Activated naive CD4-positive, alpha-beta T cell treated with anti-CD3 and anti-CD28 coated beads, Interleukin-2, amount 10 ng/mL, durations not matched to agents 7 days and 5 days (primary cell): ENCODE data around the gene EGR1.

Source experiments
- CTCF ChIA-PET: fragments of 350-600 bp; sonication (Branson Sonifier 250); formaldehyde crosslinking; loops from one replicate; lab custom pipeline; 2021; ENCODE audit warnings: antibody characterized with exemption; lab: Charles Lee
- DNase-seq: peaks from one replicate; pipeline ENCODE4 v3.0.0-alpha.2; 2020
- H3K27ac Mint-ChIP-seq: one replicate; pipeline ENCODE4 v1.8.0; 2021; ENCODE audit warnings: mild to moderate bottlenecking, moderate library complexity, mixed read lengths
- H3K27me3 Mint-ChIP-seq: one replicate; pipeline ENCODE4 v1.8.0; 2021; ENCODE audit warnings: mild to moderate bottlenecking, mixed read lengths
- H3K36me3 Mint-ChIP-seq: one replicate; pipeline ENCODE4 v1.8.0; 2021; ENCODE audit warnings: mixed read lengths
- H3K4me1 Mint-ChIP-seq: one replicate; pipeline ENCODE4 v1.8.0; 2021; ENCODE audit warnings: mixed read lengths
- H3K4me3 Mint-ChIP-seq: one replicate; pipeline ENCODE4 v1.8.0; 2021; ENCODE audit warnings: mild to moderate bottlenecking, moderate library complexity, mixed read lengths
- H3K9me3 Mint-ChIP-seq: one replicate; pipeline ENCODE4 v1.8.0; 2021; ENCODE audit warnings: mixed read lengths

The EGR1 gene

DNA sequence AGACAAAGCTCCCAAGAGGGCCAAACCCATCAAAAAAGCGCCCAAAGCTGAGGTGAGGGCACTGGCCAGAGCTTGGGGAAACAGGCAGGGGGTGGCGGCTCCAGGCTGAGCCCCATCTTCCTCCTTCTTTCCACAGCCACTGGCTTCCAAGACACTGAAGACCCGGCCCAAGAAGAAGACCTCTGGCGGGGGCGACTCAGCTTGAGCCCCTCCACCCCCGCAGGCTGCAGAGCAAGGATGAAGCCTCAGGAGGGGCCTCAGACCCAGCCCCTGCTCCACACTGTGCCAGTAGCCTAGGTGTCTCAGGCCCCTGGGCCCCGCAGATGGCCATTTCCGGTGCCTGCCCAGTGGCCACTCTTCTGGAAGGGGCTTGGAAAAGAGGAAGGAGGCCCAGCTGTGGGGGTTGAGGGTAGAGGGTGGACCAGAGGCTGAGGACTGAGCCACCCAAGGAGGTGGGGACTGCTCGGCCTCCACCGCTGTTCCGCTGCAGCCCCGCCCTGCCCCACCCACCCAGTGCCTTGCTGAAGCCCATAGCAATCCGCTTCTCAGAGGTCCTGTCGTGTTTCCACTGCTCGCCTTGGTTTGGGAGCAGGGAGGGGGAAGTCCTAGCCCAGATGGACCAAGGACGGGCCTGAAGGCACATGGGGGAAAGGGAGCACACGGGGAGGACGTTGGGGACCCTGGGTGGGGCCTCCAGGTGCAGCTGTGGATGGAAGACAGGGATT is 19.6 kb upstream of the EGR1 start:
- Mint-ChIP-seq H3K27me3 (peaks cover 22% of the 10 kb centered on the region), H3K9me3 (no peaks in the 10 kb centered on the region), H3K36me3 (no peaks in the 10 kb centered on the region), H3K4me1 (peaks cover 5% of the 10 kb centered on the region), H3K4me3 (no peak overlapping the region), H3K27ac (no peak overlapping the region)
- CTCF ChIA-PET: interaction anchor here (7.8 kb wide), 1 partner anchor 59 kb away, joined by 114 read pairs; no protein-coding TSS in a partner anchor
- DNase-seq: no peak

GRCh38 chr5:138448070-138448469 is 17.2 kb upstream of the EGR1 start:
- CTCF ChIA-PET: interaction anchor here (0.6 to 7.8 kb wide), 9 partner anchors 9 to 103 kb away, joined by 3 to 114 read pairs (median 10); partner anchors contain the start of genes EGR1 and REEP2
- Mint-ChIP-seq H3K9me3 (no peaks in the 10 kb centered on the region), H3K27ac (peak overlapping the region; percentile 21), H3K36me3 (no peaks in the 10 kb centered on the region), H3K4me3 (no peak overlapping the region), H3K4me1 (peaks cover 5% of the 10 kb centered on the region), H3K27me3 (peaks cover 28% of the 10 kb centered on the region)
- DNase-seq: no peak

GRCh38 chr5:138448481-138449398 is 16.5 kb upstream of the EGR1 start:
- Mint-ChIP-seq H3K27me3 (peaks cover 30% of the 10 kb centered on the region), H3K9me3 (no peaks in the 10 kb centered on the region), H3K36me3 (no peaks in the 10 kb centered on the region), H3K4me1 (peaks cover 5% of the 10 kb centered on the region), H3K4me3 (no peak overlapping the region), H3K27ac (no peak overlapping the region)
- DNase-seq: no peak
- CTCF ChIA-PET: interaction anchor here (0.6 to 7.8 kb wide), 18 partner anchors 10 to 154 kb away, joined by 3 to 114 read pairs (median 6); partner anchors contain the start of genes EGR1 and REEP2

DNA sequence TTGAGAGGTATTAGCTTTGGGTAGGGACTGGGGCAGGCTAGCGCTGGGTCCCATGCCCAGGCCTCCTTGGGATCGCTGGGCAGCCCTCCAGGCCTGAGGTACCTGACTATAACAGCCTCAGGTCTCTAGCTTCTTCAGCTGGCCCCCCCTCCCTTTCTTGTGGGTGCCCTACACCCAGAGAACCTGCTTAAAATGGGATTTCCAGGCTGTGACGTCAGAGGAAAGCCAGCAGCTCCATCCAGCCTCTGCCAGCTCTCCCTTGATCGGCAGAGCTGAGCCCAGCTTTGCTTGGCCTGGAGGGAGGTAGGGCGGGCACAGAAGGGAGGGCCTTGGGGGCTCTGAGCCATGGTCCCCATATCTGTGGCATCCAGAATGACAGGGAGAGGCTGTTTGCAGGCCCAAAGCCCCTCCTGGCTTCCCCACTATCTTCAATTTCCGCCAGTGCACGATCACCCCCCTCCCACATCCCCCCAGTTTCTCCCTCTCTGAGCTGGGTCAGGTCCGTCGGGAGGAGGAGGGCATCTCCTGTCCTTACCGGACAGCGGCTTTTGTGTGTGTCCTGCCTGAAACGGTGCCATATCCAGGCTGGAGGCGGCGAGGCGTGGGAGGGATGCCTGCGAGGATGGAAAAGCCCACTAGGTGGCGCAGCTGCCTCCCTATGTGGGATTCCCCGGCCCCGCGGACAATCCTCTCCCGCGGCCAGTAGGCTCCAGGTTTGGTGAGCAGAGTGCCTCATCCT is 15.6 kb upstream of the EGR1 start:
- no peak overlapping the region for H3K27ac Mint-ChIP-seq
- no peak overlapping the region for H3K4me3 Mint-ChIP-seq
- CTCF ChIA-PET: interaction anchor here (0.6 to 7.8 kb wide), 23 partner anchors 8 to 243 kb away, joined by 3 to 114 read pairs (median 4); partner anchors contain the start of genes EGR1 and REEP2

DNA sequence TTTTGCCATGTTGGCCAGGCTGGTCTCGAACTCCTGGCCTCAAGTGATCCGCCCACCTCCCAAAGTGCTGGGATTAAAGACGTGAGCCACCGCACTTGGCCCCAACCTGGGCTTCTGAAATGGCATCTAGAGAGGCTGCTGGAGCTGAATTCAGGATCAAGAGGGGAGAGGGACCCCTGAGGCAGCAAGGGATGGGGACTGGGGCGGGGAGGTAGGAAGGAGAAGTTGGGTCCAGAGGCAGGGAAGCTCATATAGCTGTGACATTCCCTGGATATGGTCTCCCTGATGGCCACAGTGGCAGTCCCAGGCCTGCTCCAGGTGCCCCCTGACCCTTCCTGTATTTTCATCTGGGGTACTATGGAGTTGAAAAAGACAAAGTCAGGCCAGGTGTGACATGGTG is 14.3 kb upstream of the EGR1 start:
- no peaks in the 10 kb centered on the region for H3K36me3 Mint-ChIP-seq
- H3K9me3 Mint-ChIP-seq: no peaks in the 10 kb centered on the region
- CTCF ChIA-PET: interaction anchor here (0.7 to 7.8 kb wide), 8 partner anchors 8 to 97 kb away, joined by 3 to 114 read pairs (median 14); partner anchors contain the start of genes EGR1 and REEP2
- peaks cover 5% of the 10 kb centered on the region for H3K4me1 Mint-ChIP-seq
- H3K4me3 Mint-ChIP-seq: no peak overlapping the region
- H3K27ac Mint-ChIP-seq: no peak overlapping the region
- H3K27me3 Mint-ChIP-seq: peaks cover 47% of the 10 kb centered on the region
- no peak for DNase-seq

More for the DNA sequence above, 15.6 kb upstream of the EGR1 start:
- DNase-seq: peak; percentile 84
- peaks cover 37% of the 10 kb centered on the region for H3K27me3 Mint-ChIP-seq
- H3K4me1 Mint-ChIP-seq: peaks cover 5% of the 10 kb centered on the region
- no peaks in the 10 kb centered on the region for H3K36me3 Mint-ChIP-seq
- no peaks in the 10 kb centered on the region for H3K9me3 Mint-ChIP-seq

DNA sequence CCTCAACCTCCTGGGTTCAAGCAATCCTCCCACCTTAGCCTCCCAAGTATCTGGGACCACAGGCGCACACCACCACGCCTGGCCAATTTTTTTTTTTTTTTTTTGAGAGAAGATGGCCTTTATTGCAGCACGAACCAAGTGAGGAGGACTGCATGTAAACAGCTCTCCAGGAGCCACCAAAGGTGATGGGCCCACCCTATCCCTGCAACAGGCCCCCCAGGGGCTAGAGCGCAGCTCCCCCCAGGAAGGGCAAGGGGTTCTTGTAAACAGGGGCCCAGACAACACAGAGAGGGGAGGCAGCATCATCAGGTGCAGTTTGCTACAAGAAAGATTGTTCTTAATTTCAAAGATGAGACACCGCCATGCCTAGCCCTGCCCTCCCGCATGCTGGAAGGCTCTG is 12.6 kb upstream of the EGR1 start:
- Mint-ChIP-seq H3K4me1 (peaks cover 5% of the 10 kb centered on the region), H3K4me3 (no peak overlapping the region), H3K27ac (no peak overlapping the region), H3K36me3 (no peaks in the 10 kb centered on the region), H3K27me3 (peaks cover 56% of the 10 kb centered on the region), H3K9me3 (no peaks in the 10 kb centered on the region)
- no peak for DNase-seq
- CTCF ChIA-PET: interaction anchor here (7.8 kb wide), 1 partner anchor 52 kb away, joined by 114 read pairs; no protein-coding TSS in a partner anchor

- CTCF ChIA-PET: no interaction called here
Measured at GRCh38 chr5:138453590-138453989, 11.7 kb upstream of the EGR1 start.

GRCh38 chr5:138454121-138454520 is 11.2 kb upstream of the EGR1 start:
- DNase-seq: no peak
- no peaks in the 10 kb centered on the region for H3K9me3 Mint-ChIP-seq
- H3K27ac Mint-ChIP-seq: no peak overlapping the region
- peaks cover 51% of the 10 kb centered on the region for H3K27me3 Mint-ChIP-seq
- CTCF ChIA-PET: interaction anchor here (1.1 to 1.7 kb wide), 2 partner anchors 10 to 17 kb away, joined by 3 to 6 read pairs; no protein-coding TSS in a partner anchor
- no peak overlapping the region for H3K4me3 Mint-ChIP-seq
- peaks cover 19% of the 10 kb centered on the region for H3K4me1 Mint-ChIP-seq
- H3K36me3 Mint-ChIP-seq: peaks cover under 1% of the 10 kb centered on the region

More at GRCh38 chr5:138453590-138453989, 11.7 kb upstream of the EGR1 start:
- Mint-ChIP-seq H3K9me3 (no peaks in the 10 kb centered on the region), H3K4me1 (peaks cover 14% of the 10 kb centered on the region), H3K36me3 (no peaks in the 10 kb centered on the region), H3K27ac (no peak overlapping the region), H3K27me3 (peaks cover 51% of the 10 kb centered on the region), H3K4me3 (no peak overlapping the region)
- no peak for DNase-seq

DNA sequence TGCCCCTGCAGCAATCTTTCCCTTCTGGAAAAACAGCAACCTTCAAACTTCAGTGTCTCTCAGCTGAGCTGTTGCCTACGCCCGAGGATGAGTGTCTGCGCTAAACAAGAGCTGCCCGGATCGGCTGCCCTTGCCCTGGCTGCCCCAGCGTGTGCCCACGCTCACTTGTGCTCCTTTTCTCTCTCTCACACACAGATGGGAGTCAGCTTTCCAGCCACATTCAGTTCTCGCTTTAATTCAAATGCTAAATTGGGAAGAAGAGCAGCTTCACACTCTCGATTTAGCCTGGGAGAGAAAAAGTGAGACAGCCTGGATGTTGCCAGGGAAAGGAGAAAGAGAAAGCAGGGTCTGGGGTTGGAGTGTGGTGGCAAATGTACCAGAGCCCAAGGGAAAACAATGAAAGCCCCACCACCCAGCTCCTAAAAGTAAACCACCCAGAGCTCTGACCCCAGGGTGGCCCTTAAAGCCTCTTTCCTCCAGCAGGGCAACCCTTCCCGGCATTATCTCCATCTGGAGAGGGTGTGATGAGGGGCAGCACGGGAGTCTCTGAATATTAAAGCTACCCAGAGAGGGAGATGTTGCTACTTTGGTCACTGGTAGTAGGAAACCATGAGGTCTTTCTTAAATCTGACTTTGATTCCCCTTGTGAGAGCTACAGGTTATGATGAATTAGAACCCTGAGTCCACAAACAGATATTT is 9.9 kb upstream of the EGR1 start:
- Mint-ChIP-seq H3K4me3 (no peak overlapping the region), H3K27ac (no peak overlapping the region), H3K4me1 (peaks cover 26% of the 10 kb centered on the region), H3K27me3 (peaks cover 49% of the 10 kb centered on the region), H3K36me3 (peaks cover 2% of the 10 kb centered on the region), H3K9me3 (no peaks in the 10 kb centered on the region)
- CTCF ChIA-PET: interaction anchor here (0.6 to 2.9 kb wide), 3 partner anchors 8 to 48 kb away, joined by 3 to 13 read pairs (median 6); no protein-coding TSS in a partner anchor
- no peak for DNase-seq

GRCh38 chr5:138457531-138458275 is 7.6 kb upstream of the EGR1 start:
- Mint-ChIP-seq H3K27me3 (peaks cover 43% of the 10 kb centered on the region), H3K9me3 (no peaks in the 10 kb centered on the region), H3K4me3 (no peak overlapping the region), H3K27ac (no peak overlapping the region), H3K4me1 (peaks cover 32% of the 10 kb centered on the region), H3K36me3 (peaks cover 2% of the 10 kb centered on the region)
- CTCF ChIA-PET: interaction anchor here (1.3 to 3.4 kb wide), 3 partner anchors 8 to 91 kb away, joined by 3 to 16 read pairs (median 13); no protein-coding TSS in a partner anchor
- no peak for DNase-seq

DNA sequence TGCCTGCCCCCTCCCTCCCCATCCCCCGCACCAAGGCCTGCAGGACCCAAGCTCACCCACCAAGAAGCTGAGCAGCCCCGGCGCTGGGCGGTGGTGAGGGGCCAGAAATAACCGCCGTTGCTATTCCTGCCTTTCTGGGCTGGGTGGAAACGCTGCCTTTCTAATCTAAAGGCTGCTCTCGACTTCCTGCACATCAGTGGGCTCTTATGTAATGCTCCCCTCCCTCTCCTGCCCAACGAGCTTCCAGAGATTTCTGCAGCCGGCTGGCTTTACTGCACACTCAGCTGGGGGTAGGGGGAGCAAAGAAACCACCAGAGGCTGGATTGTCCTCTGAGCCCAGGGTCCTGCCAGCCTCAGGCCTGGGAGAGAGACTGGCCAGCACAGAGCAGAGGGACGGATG is 6.9 kb upstream of the EGR1 start:
- Mint-ChIP-seq H3K9me3 (no peaks in the 10 kb centered on the region), H3K36me3 (peaks cover 2% of the 10 kb centered on the region), H3K27ac (no peak overlapping the region), H3K4me1 (peaks cover 32% of the 10 kb centered on the region), H3K4me3 (no peak overlapping the region), H3K27me3 (peaks cover 43% of the 10 kb centered on the region)
- DNase-seq: no peak
- CTCF ChIA-PET: interaction anchor here (0.5 to 3.4 kb wide), 2 partner anchors 9 to 154 kb away, joined by 3 to 16 read pairs; no protein-coding TSS in a partner anchor

GRCh38 chr5:138458856-138459255 is 6.4 kb upstream of the EGR1 start:
- CTCF ChIA-PET: interaction anchor here (0.5 to 3.4 kb wide), 3 partner anchors 10 to 155 kb away, joined by 3 to 16 read pairs (median 4); no protein-coding TSS in a partner anchor
- Mint-ChIP-seq H3K27ac (peak overlapping the region; percentile 88), H3K27me3 (peaks cover 39% of the 10 kb centered on the region), H3K4me1 (peaks cover 35% of the 10 kb centered on the region), H3K9me3 (no peaks in the 10 kb centered on the region), H3K36me3 (peaks cover 2% of the 10 kb centered on the region), H3K4me3 (no peak overlapping the region)
- DNase-seq: no peak
